Measurements from ENCODE around the gene OR13J1.

OR13J1 gene

DNA sequence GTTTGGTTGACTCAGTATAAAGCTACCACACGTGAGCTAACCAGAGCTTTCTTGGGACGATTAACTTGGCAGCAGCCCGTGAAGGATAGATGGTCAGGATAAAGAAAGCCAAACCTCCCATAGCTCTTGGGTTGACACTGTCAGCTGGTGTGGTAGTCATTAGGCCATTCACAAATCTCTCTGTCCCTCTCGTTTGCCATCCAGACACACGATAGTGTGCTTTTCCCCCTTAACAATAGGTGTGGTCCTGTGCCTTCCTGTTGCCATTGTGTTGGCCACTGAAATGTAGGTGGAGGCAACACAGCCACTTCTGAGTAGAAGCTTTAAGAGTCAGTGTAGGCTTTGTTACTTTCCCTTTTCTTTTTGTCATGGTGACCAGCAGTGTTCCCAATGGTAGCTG is 11.7 kb downstream of the OR13J1 start:
- DNase-seq (ENCODE audit: low read depth) = no peak

DNA sequence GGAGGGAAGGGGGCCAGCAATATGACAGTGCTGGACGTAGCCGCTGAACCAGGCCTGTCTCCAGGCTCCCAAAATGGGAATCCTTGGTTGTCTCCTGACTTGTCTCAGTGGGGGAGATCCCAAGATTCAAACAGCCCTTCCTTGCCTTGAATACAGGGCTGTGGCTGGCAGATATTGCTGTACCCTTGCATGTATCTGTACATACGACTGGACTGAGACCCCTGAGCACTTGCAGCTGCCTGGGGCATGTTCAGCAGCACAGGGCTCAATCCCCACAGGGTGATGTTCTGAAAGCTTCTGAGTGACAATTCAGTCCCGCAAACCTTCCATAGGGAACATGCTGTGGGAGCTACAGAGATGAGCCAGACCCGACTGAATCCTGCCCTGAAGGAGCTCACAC is 13.3 kb downstream of the OR13J1 start:
- no peak for DNase-seq (ENCODE audit: low read depth)

DNA sequence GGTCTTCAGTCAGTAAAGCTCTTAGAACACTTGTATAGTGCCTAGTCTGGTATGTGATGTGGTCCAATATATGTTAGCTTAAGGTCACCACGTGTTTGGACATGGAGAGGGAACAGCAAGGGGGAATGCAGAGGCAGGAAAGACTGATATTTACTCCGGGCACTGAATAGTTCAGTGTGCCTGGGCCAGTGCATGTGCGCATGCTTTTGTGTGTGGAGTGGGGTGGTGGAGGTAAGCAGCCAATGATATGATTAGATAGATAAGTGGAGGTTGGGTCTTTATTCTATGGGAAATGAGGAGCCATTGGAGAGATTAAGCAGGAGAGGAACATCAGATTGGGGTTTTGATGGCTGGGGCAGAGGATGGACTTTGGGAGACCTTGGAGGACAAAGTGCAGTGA is 14.0 kb downstream of the OR13J1 start:
- DNase-seq (ENCODE audit: low read depth) = no peak

DNA sequence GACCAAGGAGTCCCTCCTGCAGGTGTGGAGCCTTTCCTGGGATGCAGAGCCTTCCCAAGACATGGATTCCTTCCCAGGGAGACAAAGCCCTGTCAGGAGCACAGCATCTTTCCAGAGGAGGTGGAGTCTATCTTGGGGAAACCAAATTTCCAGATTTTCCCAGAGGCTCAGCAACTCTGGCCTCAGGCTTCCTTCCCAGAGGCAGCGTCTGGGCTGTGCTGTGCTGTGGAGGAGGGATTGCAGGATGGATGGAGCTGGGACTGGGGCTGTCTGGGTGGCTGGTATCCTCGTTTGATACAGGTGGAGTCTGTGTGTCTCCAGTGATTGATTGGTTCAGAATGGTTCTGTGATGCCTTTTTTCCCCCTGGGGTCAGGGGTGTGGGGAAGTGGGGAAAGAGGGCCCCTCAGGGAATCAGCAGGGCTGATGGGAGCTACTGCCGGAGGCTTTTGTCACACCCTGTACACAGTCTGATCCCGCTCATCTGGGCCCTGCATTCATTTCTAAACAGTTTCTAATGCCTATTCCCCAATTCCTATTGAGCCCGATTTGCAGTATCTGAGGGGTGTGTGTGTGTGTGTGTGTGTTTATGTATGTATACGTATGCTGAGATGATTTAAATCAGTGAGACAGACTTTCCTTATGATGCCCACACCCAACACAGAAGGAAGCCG is 16.0 kb downstream of the OR13J1 start:
- no peak for DNase-seq (ENCODE audit: low read depth)

DNA sequence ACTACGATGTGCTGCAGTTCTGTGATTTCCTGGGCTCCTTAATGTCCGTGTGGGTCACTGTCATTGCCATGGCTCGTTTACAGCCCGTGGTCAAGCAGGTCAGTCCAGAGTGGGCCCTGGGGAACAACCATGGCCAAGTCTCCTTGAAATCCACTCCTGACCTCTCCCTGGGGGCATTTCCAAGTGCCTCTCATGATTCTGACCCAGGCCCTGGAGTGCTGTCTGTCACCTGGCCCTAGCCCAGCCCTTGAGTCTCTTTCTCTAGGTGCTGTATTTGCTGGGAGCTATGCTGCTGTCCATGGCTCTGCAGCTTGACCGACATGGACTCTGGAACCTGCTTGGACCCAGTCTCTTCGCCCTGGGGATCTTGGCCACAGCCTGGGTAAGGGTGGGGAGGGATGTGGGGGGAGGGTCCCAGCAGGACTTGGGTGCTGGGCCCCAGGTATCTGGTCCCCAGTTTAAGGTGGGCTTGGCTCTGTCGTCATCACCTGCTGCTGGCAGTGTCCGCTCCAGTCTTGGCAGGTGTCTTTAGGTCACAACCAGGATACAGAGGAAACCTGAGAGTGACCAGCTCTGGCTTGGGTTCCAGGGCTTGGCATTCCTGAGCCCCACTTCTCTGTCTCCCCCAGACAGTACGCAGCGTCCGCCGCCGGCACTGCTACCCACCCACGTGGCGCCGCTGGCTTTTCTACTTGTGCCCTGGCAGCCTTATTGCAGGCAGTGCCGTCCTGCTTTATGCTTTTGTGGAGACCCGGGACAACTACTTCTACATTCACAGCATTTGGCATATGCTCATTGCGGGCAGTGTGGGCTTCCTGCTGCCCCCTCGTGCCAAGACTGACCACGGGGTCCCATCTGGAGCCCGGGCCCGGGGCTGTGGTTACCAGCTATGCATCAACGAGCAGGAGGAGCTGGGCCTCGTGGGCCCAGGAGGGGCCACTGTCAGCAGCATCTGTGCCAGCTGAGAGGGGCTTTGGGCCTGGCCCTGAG is 17.0 kb downstream of the OR13J1 start:
- no peak for DNase-seq (ENCODE audit: low read depth)

DNA sequence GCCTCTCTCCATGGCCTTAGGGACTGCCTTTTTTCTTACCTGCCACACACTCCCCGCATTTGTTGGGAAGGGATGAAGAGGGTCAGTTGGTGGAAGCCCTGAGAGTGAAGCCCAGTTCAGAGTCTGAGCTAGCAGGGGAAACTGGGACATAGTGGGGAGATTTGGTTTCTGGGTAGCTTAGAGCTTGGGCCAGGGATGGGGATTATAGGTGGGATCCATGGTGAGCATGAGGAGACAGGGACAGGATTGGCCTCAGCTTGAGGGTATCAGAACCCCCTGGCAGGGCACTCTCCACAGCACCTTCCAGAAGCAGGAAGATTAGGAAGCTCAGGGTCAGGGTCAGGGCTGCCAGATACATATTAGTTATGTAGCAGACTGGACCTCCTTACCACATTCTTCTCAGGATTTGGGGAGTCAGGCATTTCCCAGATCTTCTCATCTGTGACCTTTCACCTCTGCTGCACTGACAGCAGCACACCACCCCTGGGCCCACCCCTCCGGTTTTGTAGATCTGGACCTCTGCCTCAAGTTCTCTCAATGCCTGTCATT is 17.9 kb downstream of the OR13J1 start:
- no peak for DNase-seq (ENCODE audit: low read depth)

DNA sequence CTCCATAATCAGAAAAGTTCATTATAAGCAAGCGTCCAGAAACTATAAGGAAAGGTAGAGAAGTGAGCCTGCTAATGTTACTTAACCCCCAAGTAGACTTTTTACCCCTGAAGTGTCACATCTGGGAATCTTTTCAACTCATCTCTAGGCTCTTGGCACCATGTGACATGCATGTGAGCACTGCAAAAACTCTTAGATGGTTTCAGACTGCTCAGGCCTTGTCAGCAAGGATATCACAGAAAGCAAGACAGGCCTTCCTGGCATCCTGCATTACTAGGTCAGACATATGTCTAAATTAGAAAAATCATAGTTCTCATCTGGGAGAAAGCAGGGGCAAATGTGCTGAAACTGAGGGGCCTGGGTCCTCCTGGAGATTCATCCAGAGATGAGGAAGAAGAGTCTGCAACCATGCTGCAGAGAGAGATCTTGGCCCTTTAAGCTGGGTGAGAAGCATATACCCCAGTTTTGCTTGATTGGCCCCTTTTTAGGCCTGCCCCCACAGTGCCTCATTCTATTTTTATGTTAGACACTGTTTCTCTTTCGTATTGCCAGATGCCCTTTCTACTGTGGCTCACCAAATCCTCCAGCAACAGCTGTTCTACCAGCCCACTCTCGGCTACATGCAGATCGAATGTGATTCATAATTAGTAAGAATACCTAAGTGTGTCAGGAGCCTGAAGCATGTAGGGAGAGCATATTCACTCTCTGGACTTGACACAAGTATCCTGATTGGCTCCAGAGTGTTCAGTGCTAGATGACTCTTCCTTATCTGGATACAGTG is 22.2 kb downstream of the OR13J1 start:
- DNase-seq (ENCODE audit: low read depth) = peak; percentile 80

DNA sequence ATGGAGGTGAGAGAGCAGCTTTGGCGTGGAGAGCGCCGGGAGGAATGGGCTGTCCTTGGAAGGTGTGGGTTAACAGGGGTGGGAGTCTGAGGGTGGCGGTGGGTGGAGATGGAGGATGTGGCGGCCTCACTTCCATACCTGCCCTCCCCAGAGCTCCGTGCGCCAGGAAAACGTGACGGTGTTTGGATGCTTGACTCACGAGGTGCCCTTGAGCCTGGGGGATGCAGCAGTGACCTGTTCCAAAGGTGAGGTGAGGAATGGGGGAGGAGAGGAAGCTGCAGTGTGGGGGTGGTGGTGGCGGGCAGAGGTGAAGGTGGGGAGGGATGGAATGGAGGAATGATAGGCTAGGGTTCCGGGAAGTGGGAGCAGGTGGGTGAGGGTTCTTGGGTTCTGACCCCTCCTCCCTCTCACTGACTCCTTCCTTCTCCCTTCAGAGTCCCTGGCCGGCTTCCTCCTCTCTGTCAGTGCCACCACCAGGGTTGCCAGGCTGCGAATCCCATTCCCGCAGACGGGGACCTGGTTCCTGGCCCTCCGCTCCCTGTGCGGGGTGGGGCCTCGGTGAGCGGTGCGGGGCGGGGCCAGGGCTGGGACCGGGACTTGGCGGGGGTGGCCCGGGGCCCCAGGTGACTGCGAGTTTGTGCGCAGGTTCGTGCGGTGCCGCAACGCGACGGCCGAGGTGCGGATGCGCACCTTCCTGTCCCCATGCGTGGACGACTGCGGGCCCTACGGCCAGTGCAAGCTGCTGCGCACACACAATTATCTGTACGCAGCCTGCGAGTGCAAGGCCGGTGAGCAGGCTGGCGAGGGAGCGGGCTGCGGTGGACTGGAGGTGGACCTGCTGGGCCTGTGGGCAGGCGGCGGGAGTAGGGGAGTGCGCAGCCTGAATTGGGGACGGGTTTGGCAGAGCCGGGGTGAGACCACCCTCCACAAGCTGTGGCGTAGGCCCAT is 24.1 kb downstream of the OR13J1 start:
- no peak for DNase-seq (ENCODE audit: low read depth)

DNA sequence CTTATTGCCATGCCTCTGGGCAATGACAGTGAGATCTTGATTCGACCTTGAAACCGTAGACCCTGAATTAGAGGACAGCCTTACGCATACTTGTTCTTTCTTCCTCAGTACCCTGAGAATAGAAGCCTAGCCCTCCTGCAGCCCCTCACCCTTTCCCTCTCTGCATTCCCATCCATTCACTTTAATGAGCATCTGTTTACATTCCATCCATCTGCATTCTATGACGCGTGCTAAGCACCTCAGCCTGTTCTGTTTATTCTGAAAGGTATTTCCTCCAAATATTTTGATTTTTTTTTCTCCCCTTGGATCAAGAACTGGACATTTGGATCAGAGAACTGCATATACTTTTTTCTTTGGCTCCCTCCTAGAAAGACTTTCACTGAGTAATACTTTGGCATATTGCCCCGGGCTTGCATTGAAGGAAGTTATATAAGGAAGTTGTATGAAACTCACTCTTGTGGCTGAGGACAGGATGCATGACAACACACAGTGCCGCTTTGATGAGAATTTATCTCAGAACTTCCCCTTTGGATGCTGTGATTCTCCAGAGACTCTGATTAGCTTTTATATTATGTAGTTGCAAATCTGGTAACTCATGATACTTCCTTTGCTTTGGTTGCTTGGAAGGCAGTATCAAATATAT is 25.5 kb downstream of the OR13J1 start:
- DNase-seq (ENCODE audit: low read depth) = peak; percentile 82

DNA sequence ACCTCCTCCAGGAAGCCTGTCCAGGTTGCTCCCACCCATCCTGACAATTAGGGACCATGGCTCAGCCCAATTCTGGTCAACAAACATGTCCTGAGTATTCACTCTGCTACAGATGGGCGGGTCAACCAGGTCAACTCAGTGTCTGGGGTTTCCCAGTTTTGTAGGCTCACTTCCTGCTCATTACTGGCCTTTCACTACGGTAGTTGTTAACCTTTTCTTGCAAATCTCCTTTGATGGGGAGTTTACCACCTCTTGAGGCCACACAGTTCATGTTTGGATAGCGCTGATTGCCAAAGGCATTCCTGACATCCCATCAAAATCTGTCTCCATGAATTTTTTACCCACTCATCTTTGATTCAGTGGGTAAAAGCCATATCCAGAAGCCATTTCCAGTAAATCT is 27.4 kb downstream of the OR13J1 start:
- no peak for DNase-seq (ENCODE audit: low read depth)

DNA sequence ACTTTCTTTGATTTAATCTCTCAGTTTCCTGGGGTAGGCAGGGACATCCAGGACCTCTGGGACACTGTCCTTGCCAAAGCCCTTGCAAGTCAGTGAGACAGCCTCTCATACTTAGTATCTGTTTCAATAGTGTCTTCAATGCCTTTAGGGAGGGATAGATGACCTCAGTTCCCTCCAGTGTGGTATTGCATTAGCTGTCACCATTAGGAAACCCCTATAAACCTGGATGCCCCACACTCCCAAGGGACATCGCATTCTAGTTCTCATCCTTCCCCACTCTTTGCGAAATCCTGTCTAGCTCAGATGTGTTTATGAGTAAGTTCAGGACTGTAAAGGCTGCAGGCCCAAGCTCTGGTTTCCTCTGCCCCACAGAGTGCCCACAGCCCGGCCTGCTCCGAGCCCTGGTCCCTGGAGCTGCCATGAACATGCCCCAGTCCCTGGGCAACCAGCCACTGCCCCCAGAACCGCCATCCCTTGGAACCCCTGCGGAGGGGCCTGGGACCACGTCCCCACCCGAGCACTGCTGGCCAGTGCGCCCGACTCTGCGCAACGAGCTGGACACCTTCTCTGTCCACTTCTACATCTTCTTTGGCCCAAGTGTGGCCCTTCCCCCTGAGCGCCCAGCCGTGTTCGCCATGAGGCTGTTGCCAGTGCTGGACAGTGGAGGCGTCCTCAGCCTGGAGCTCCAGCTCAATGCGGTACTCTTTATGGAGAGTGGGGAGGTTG is 28.0 kb downstream of the OR13J1 start:
- DNase-seq (ENCODE audit: low read depth) = no peak

DNA sequence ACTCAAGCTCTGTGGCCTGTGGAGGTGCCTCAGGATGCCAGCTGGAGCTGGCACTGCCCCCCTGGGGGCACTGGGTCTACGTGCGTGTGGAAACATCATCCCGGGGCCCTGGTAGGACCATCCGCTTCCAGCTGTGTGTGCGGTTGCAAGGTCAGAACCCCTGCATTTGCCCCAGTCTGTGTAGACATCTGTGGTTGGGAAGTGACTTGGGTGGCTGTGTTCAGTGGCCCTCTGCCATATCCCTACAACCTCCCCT is 28.6 kb downstream of the OR13J1 start:
- no peak for DNase-seq (ENCODE audit: low read depth)

DNA sequence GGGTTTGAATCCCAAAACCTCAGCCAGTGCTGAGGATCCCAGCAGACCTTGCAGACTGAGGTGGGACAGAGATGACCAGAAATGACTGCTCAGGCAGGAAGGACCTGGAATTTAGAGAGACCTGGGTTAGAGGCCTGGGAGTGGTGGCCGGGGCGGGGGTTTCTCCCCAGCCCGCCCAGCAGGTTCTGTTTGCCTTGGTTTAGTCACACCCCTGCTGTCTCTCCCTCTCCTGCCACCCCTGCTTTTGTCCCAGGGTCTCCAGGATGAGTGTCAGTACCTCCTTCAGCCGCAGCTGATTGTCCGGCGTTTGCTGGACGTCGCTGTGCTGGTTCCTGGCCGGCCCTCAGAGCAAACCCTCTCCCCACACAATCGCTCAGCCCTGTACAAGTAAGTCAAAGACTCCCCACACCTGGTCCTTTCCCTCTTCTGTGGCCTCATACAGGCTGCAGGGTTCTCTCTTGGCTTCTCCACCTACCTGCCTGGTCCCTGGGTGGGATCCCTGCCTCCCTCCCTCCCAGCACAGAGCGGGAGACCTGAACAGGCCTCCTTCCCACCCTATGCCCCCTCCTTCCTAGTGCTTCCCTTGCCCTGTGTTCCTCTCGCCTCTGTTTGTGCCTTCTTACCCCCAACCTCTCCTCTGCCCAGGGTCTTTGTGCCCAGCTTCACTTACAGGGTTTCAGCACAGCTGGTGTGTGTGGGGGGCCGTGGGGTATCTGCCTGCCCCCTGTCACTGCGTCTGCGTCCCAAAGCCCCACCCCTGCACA is 29.1 kb downstream of the OR13J1 start:
- no peak for DNase-seq (ENCODE audit: low read depth)

DNA sequence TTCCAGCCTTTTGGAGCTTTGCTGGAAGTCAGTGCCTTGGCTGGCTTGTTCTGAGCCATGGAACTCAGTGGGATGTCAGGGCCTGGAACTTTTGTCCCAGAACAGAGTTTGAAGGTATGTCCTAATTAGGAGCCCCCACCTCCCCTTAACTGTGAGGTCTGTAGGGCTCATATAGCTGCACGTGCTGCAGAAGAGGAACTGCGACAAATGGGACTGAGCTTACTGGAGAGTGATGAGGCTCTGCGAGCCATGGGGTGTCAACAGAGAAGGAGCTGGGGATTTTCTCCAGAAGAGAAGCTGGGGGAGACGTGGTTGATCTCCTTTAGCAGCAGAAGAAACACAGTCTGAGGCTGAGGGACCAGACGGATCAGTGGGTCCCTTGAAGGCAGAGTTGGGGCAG is 30.3 kb downstream of the OR13J1 start:
- DNase-seq (ENCODE audit: low read depth) = no peak

DNA sequence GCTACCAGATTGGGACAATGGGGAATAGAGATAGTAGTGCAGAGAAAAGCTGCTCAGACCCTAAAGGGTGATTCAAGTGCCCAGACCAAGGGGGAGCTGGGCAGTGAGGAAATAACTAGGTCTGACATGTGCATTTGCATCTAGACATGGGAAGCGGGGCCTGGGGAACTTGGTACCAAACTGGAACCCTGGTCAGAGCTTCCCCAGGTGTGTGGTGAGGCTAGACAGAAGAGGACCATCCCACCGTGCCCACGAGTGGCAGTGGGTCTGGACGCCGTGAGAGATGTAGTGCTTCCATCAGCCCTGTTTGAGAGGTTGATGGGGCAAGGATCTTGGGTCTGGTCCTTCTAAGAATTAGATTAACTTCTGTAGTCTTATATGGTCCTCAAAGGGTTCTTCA is 33.6 kb downstream of the OR13J1 start:
- DNase-seq (ENCODE audit: low read depth) = no peak

DNA sequence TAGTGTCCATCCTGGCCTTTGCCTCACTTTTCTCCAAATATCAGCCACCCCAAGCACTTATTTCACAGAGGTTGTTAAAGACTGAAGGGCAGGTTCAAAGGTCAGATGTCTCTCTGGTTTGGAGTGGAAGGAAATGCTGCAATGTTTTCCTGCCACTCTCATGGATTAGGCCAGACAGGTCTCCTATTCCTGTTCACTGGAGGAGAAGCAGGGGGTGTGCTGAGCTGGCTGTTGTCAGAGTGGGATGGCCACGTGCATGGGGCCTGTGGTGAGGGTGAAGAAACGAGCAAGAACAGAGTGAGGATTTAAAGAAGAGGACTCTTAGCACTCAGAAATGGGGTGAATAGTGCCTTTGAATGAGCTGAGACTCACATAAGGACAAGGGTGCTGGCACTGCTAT is 34.4 kb downstream of the OR13J1 start:
- no peak for DNase-seq (ENCODE audit: low read depth)

DNA sequence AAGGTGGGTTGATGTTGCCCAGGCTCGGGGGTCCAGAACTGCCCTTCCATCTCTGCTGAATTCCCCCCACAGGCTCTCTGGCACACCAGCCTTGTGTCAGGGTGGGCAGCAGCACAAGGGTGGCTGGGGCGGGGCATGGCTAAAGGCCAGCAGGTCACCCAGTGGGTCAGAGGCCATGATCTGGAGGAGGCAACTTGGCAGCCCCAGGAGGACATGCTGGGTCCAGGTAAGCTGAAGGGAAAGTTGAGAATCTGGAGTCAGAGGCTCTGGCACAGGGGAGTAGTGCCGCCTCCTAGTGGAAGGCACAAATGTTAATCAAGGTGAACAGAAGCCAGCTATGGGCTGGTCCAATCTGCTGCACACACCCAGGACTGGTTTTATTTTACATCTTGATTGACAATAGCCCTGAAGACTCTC is 35.0 kb downstream of the OR13J1 start:
- no peak for DNase-seq (ENCODE audit: low read depth)

DNA sequence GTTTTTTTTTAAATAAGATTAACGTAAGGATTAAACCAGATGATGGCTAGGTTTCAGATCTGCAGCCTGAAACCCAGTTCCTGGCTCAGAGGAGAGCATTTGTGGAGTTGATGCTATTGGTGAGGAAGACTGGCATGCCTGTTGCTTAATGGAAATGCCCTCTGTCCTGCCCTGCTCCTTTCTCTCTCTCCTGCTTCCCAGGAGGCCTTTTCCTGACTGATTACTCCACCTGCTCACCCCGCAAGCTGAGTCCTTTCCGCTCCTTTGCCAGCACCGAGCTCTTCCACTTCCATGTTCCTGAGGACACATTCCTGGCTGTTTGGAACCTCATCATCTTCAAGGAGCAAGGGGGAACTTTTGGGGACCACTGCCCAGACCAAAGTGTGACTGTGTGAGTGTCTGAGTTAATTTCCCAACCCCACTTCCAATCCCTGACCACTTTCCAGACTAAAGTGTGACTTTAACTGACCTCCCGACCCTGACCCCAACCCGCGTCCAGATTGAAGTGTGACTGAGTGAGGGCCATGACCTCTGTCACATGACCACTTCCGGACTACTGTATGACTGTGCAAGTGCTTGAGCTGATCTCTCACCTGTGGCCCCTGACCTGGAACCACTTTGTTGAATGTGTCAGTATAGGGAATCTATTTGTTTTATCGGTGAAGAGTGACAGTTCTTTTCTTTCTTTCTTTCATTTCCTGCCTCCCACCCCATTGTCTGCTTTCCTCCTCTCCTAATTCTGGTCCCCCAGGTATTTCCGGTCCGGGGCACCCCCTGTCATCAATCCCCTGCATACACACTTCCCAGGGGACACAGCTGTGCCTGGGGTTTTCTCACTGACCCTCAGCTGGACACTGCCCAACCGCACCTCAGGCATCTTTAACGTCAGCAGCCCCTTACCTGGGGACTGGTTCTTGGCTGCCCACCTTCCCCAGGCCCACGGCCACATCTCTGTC is 35.7 kb downstream of the OR13J1 start:
- no peak for DNase-seq (ENCODE audit: low read depth)
